ENCODE measurements around the gene SYNGR3. TPM values are rescaled to one million over a fixed set of nuclear protein-coding genes. Genes with fewer than 3 reads are reported as not detected.

Gene SYNGR3, protein sequence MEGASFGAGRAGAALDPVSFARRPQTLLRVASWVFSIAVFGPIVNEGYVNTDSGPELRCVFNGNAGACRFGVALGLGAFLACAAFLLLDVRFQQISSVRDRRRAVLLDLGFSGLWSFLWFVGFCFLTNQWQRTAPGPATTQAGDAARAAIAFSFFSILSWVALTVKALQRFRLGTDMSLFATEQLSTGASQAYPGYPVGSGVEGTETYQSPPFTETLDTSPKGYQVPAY
- total RNA-seq (2021) (4.3 and 4.5 TPM in 2 replicates), Bru-seq, nascent RNA (percentile 19 among the genes with signal in this experiment), BruChase-seq, experiment 1, labeled RNA remaining after a 2-hour chase (percentile 31 among the genes with signal in this experiment), BruChase-seq, experiment 2, labeled RNA remaining after a 6-hour chase (percentile 45 among the genes with signal in this experiment)
- long read RNA-seq, transcript SYNGR3-201 (4 exons, 2,051 nt), result major isoform, 13 of 19 reads
- long read RNA-seq, partial matches to known transcripts, result 0 of 19 reads
- long read RNA-seq, other reads (novel, unspliced or antisense), result 4 of 19 reads

- H3K27ac ChIP-seq, result no peak within 1 kb of the TSS
- ChIA-PET POLR2A (ENCODE audit: unreplicated experiment) (no interaction called here), CTCF (no interaction called here)
- intact Hi-C loops (cut with micrococcal nuclease; ENCODE audit: unreplicated experiment), result no loop called here
- peaks cover 39% of the 10 kb centered on the region for H3K4me1 ChIP-seq (replicated peaks; ENCODE audit: insufficient read depth)
- H3K27me3 ChIP-seq (ENCODE audit: insufficient read depth, low read depth), result no peaks in the 10 kb centered on the region
- H3K79me2 ChIP-seq (ENCODE audit: low read depth), result peaks cover 15% of the 10 kb centered on the region
- TF ChIP-seq EZH2 (IDR thresholded peaks at IDR 0.05; ENCODE audit: low read depth) (no peak), CTCF (conservative IDR thresholded peaks at IDR 0.05) (no peak)
- H4K20me1 ChIP-seq (ENCODE audit: insufficient read depth), result no peaks in the 10 kb centered on the region
- H3K4me2 ChIP-seq, result peak within 1 kb of the TSS; percentile 81
- no peaks in the 10 kb centered on the region for H3K9me2 ChIP-seq (ENCODE audit: insufficient read depth)
- H2AFZ ChIP-seq, result peak within 1 kb of the TSS; percentile 65; the same call in 1 of the 2 replicates
- H3K9me3 ChIP-seq (ENCODE audit: insufficient read depth, low read depth), result no peaks in the 10 kb centered on the region
- peak within 1 kb of the TSS; percentile 45 for H3K4me3 ChIP-seq
- no peaks in the 10 kb centered on the region; the same call in 1 of the 2 replicates for H3K36me3 ChIP-seq (ENCODE audit: low read depth)
- no TSS peak for BruUV-seq (replicated peaks)
- H3F3A ChIP-seq (ENCODE audit: insufficient read depth, low read depth), result peaks cover 63% of the 10 kb centered on the region
- no peak for DNase-seq
Observed at GRCh38 chr16:1989209-1990100, at the start of gene SYNGR3. SYNGR3 (plus strand) TSS chr16:1989970; CDS start chr16:1990103, 133 bp downstream.

- Histone ChIP-seq H3K4me1 (replicated peaks; ENCODE audit: insufficient read depth) (peaks cover 28% of the 10 kb centered on the region), H3K9me2 (ENCODE audit: insufficient read depth) (no peaks in the 10 kb centered on the region), H3K79me2 (ENCODE audit: low read depth) (peaks cover 18% of the 10 kb centered on the region; the same call in 1 of the 2 replicates), H3K36me3 (ENCODE audit: low read depth) (no peaks in the 10 kb centered on the region), H3K27me3 (ENCODE audit: insufficient read depth, low read depth) (no peaks in the 10 kb centered on the region), H3K27ac (no peak overlapping the region), H3K4me2 (peak overlapping the region; percentile 86), H3K4me3 (no peak overlapping the region), H4K20me1 (ENCODE audit: insufficient read depth) (0 out of 2 replicates have a peak, but pooled peaks cover 3% of the 10 kb centered on the region), H2AFZ (no peak overlapping the region), H3K9me3 (ENCODE audit: insufficient read depth, low read depth) (no peaks in the 10 kb centered on the region), H3F3A (ENCODE audit: insufficient read depth, low read depth) (peaks cover 50% of the 10 kb centered on the region)
- no peak for DNase-seq
- intact Hi-C loops (cut with micrococcal nuclease; ENCODE audit: unreplicated experiment), result loop anchor here (5.0 kb wide), 1 partner anchor 158 kb away; the partner anchor contains the start of genes NUBP2 and SPSB3
- POLR2A ChIA-PET (ENCODE audit: unreplicated experiment), result interaction anchor here (0.7 kb wide), 1 partner anchor 26 kb away, joined by 4 read pairs; no protein-coding TSS in a partner anchor
- CTCF ChIA-PET, result interaction anchor here (0.5 to 0.7 kb wide), 4 partner anchors 9 to 220 kb away, joined by 3 to 13 read pairs (median 5); no protein-coding TSS in a partner anchor
- no TSS peak for BruUV-seq (replicated peaks)
- TF ChIP-seq CTCF (conservative IDR thresholded peaks at IDR 0.05), result no peak
- no peak for TF ChIP-seq EZH2 (IDR thresholded peaks at IDR 0.05; ENCODE audit: low read depth)
Observed at GRCh38 chr16:1940273-1941161, 49.3 kb upstream of the SYNGR3 start.

All from PC-9 (cell line).